Measurements from ENCODE around the gene CRYBG1. TPM values are rescaled to one million over a fixed set of nuclear protein-coding genes. Genes with fewer than 3 reads are reported as not detected.
A peak's percentile ranks its signal among the peaks of the same experiment; 100 is the strongest.

CRYBG1 gene
- total and polyA plus RNA-seq, 2 donors = 12.2 to 22.2 TPM

DNA sequence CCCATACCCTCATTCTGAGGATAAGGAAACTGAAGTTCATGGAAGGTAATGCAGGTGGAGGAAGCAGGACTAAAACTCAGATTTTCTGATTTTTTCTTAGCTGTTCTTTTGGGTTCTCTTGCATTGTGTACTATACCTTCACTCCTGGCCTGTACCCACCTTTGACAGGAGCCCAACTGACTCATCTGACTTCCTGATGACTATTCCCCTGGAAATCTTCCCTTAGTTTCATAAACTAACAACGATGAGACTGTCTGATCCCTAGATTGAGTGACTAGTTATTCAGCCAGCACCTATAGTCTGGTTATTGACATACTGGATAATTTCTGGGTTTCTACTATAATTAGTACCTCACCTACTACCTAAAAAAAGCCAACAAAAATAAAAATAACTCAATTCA is 10.1 kb downstream of the CRYBG1 start:
- H3K9me3 ChIP-seq (ENCODE audit: control insufficient read depth in 2 of 2, insufficient read depth in 1 of 2, low read length in 1 of 2) = no peaks in the 10 kb centered on the region
- WGBS = 89% methylated on average over 1 of the region's 1 CpG
- no peaks in the 10 kb centered on the region for H3K27me3 ChIP-seq (ENCODE audit: control insufficient read depth in 2 of 2, insufficient read depth in 1 of 2, low read length in 1 of 2)
- no peak for DNase-seq (ENCODE audit: low read depth in 6 of 9, low spot score in 9 of 9)
- no peaks in the 10 kb centered on the region for H3K4me1 ChIP-seq (ENCODE audit: control insufficient read depth in 2 of 2, insufficient read depth in 2 of 2, low read length in 2 of 2)
- no peak overlapping the region for H3K27ac ChIP-seq (ENCODE audit: low read depth in 1 of 2, low read length in 1 of 2)
- no peak overlapping the region for H3K4me3 ChIP-seq (ENCODE audit: low read length in 2 of 2)
- no peaks in the 10 kb centered on the region for H3K36me3 ChIP-seq (ENCODE audit: control insufficient read depth in 2 of 2, insufficient read depth in 2 of 2, low read length in 1 of 2)

DNA sequence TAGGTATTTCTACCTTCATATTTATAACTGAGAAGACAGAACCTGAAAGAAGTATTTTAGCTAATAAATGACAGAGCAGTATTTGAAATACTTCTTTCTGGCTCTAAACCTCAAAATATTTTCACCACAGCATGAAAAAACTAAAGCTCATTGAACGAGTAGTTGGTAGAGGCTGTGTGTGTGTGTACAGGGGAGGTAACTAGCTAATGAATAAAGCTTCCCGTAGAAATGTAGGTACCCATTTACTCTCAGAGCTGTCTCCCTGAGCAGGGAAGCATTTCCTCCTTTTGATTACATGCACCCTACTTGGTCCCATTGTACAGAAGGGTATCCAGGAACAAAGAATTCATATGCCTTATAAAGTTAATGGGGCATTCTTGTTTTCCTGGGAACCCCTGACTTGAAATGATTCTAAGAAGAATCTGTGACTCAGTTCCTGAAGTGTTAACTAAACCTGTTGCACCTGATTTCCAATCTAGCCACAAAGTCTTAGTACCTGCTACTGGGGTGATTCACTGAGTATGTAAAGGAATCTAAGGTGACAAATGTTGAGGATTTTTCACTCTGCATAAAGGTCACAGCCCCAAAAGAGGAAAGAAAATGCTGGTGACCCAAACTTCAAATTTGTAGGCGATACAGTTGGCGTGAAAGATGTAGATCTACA is 12.5 kb downstream of the CRYBG1 start:
- H3K9me3 ChIP-seq (ENCODE audit: control insufficient read depth in 2 of 2, insufficient read depth in 1 of 2, low read length in 1 of 2) = no peaks in the 10 kb centered on the region
- 98% methylated on average over 4 of the region's 4 CpGs for WGBS
- no peaks in the 10 kb centered on the region for H3K27me3 ChIP-seq (ENCODE audit: control insufficient read depth in 2 of 2, insufficient read depth in 1 of 2, low read length in 1 of 2)
- no peak for DNase-seq (ENCODE audit: low read depth in 6 of 9, low spot score in 9 of 9)
- no peak overlapping the region for H3K27ac ChIP-seq (ENCODE audit: low read depth in 1 of 2, low read length in 1 of 2)
- no peaks in the 10 kb centered on the region for H3K36me3 ChIP-seq (ENCODE audit: control insufficient read depth in 2 of 2, insufficient read depth in 2 of 2, low read length in 1 of 2)
- H3K4me1 ChIP-seq (ENCODE audit: control insufficient read depth in 2 of 2, insufficient read depth in 2 of 2, low read length in 2 of 2) = no peaks in the 10 kb centered on the region
- no peak overlapping the region for H3K4me3 ChIP-seq (ENCODE audit: low read length in 2 of 2)

DNA sequence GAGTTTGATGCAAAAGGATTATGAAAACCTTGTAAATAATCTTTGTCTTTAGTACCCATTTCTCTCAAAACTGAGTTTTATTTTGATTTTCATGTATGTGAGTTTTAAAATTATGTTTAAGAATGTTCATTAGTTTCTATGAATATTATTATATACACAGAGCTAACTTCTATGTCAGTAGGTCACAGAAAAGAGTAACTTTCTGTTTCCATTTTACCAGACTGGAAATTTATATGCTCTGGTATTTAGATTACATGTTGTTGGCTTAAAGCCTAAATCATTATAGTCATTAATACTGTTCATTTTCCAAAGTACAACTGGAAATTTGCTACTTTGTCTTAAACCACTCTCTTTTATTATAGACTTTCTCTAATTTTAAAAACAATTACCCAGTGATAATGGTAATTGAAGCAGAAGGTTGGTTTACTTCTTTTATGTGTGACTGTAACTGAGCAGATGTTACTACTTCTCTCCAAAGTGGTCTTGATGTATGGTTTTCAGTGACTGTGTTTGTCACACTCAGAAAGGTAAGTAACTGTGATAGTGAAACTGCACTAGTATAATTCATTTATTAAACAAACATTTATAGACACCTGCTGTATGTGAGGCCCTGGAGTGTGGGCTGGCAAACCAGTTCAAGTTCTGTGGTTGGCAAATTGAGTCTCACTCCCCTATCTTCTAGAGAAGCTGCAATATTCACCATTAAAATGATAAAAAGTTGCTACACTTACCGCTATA is 13.2 kb downstream of the CRYBG1 start:
- no peaks in the 10 kb centered on the region for H3K27me3 ChIP-seq (ENCODE audit: control insufficient read depth in 2 of 2, insufficient read depth in 1 of 2, low read length in 1 of 2)
- no peak overlapping the region for H3K4me3 ChIP-seq (ENCODE audit: low read length in 2 of 2)
- no peaks in the 10 kb centered on the region for H3K4me1 ChIP-seq (ENCODE audit: control insufficient read depth in 2 of 2, insufficient read depth in 2 of 2, low read length in 2 of 2)
- H3K9me3 ChIP-seq (ENCODE audit: control insufficient read depth in 2 of 2, insufficient read depth in 1 of 2, low read length in 1 of 2) = no peaks in the 10 kb centered on the region
- no peak for DNase-seq (ENCODE audit: low read depth in 6 of 9, low spot score in 9 of 9)
- no peaks in the 10 kb centered on the region for H3K36me3 ChIP-seq (ENCODE audit: control insufficient read depth in 2 of 2, insufficient read depth in 2 of 2, low read length in 1 of 2)
- 95% methylated on average over 1 of the region's 1 CpG for WGBS
- no peak overlapping the region for H3K27ac ChIP-seq (ENCODE audit: low read depth in 1 of 2, low read length in 1 of 2)

DNA sequence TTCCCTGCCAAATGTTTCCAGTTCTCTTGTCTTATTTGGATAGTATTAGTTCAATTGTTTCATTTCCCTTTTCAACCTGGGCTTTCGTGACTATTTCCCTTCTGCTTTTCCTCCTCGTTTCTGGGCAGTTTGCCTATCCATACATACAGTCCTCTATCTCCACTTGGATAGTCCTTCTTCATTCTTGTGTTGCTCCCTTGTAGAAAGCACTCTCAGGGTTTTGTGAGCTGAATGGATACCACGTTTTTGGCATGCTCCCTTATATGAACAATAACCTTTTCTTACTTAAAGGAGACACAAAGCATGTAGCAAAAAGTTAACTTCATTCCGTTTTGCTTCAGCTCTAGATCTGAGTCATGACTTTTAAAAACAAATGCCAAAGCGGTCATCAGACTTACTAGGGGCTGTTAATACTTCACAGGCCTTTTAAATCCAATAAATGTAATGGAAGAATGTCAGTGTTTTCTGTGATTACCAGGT is 16.6 kb downstream of the CRYBG1 start:
- WGBS = 75% methylated on average over 5 of the region's 5 CpGs
- Histone ChIP-seq H3K9me3 (ENCODE audit: control insufficient read depth in 2 of 2, insufficient read depth in 1 of 2, low read length in 1 of 2) (no peaks in the 10 kb centered on the region), H3K4me1 (ENCODE audit: control insufficient read depth in 2 of 2, insufficient read depth in 2 of 2, low read length in 2 of 2) (no peaks in the 10 kb centered on the region), H3K36me3 (ENCODE audit: control insufficient read depth in 2 of 2, insufficient read depth in 2 of 2, low read length in 1 of 2) (no peaks in the 10 kb centered on the region), H3K27ac (ENCODE audit: low read depth in 1 of 2, low read length in 1 of 2) (no peak overlapping the region), H3K27me3 (ENCODE audit: control insufficient read depth in 2 of 2, insufficient read depth in 1 of 2, low read length in 1 of 2) (no peaks in the 10 kb centered on the region), H3K4me3 (ENCODE audit: low read length in 2 of 2) (no peak overlapping the region)
- no peak for DNase-seq (ENCODE audit: low read depth in 6 of 9, low spot score in 9 of 9)

DNA sequence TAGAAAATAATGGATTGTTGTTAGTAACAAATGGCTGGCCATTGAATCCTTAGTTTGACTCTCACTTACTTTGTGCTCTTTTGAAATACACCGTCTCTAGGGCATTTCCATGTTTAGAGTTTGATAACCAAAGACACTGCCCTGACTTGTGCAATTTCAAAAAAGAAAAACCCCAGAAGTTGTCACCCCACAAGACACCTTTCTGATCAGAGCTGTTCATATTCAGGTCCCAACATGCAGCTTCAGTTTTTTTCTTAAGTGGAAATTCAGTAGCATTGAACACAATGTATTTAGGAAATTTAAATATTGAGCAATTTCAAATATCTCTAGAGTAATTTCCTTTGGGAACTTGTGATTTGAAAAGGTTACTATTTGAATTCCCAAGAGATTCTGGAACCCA is 19.4 kb downstream of the CRYBG1 start:
- 47% methylated on average over 1 of the region's 1 CpG for WGBS

DNA sequence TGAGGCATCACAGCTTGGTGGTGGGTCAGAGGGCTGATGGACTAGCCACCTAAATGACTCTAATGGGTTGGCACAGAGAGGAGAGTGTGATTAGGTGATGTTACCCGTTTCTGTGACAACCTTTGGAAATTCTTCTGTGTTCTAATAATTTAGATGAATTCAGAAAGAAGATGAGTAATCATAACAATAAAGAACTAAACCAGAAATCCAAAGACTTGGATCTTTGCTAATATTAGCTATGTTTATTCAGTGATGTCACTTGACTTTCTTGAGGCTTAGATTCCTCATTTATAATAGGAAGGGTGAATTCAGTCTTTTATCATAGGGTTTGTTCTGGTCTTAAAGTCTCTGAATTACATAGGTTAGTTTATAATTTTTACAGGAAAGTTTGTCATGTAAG is 19.9 kb downstream of the CRYBG1 start:
- no peaks in the 10 kb centered on the region for H3K9me3 ChIP-seq (ENCODE audit: control insufficient read depth in 2 of 2, insufficient read depth in 1 of 2, low read length in 1 of 2)
- H3K4me1 ChIP-seq (ENCODE audit: control insufficient read depth in 2 of 2, insufficient read depth in 2 of 2, low read length in 2 of 2) = no peaks in the 10 kb centered on the region
- H3K4me3 ChIP-seq (ENCODE audit: low read length in 2 of 2) = no peak overlapping the region
- no peaks in the 10 kb centered on the region for H3K27me3 ChIP-seq (ENCODE audit: control insufficient read depth in 2 of 2, insufficient read depth in 1 of 2, low read length in 1 of 2)
- no peak for DNase-seq (ENCODE audit: low read depth in 6 of 9, low spot score in 9 of 9)
- H3K27ac ChIP-seq (ENCODE audit: low read depth in 1 of 2, low read length in 1 of 2) = no peak overlapping the region
- WGBS = 60% methylated on average over 1 of the region's 1 CpG
- H3K36me3 ChIP-seq (ENCODE audit: control insufficient read depth in 2 of 2, insufficient read depth in 2 of 2, low read length in 1 of 2) = no peaks in the 10 kb centered on the region

More for the DNA sequence above, 19.4 kb downstream of the CRYBG1 start:
- H3K4me1 ChIP-seq (ENCODE audit: control insufficient read depth in 2 of 2, insufficient read depth in 2 of 2, low read length in 2 of 2) = no peaks in the 10 kb centered on the region
- no peaks in the 10 kb centered on the region for H3K9me3 ChIP-seq (ENCODE audit: control insufficient read depth in 2 of 2, insufficient read depth in 1 of 2, low read length in 1 of 2)
- no peaks in the 10 kb centered on the region for H3K36me3 ChIP-seq (ENCODE audit: control insufficient read depth in 2 of 2, insufficient read depth in 2 of 2, low read length in 1 of 2)
- no peak overlapping the region for H3K27ac ChIP-seq (ENCODE audit: low read depth in 1 of 2, low read length in 1 of 2)
- H3K4me3 ChIP-seq (ENCODE audit: low read length in 2 of 2) = no peak overlapping the region
- H3K27me3 ChIP-seq (ENCODE audit: control insufficient read depth in 2 of 2, insufficient read depth in 1 of 2, low read length in 1 of 2) = no peaks in the 10 kb centered on the region
- no peak for DNase-seq (ENCODE audit: low read depth in 6 of 9, low spot score in 9 of 9)

DNA sequence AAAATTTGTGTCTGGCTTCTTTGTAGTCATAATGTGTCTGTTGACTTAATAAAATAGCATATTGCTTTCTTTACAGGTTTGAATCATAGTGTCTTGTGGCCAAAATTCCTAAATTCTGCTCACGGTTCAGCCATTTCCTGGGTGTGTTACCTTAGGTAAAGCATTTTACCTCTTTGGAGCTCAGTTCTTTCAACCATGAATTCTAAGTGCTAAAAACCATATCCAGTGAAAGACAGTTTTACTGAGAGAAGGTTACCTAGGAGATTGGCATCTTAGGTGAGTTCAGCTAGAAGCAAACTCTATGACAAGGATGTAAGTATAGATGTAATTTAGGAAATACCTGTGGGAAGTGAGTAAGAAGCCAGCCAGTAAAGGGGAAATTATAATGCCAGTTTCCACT is 20.7 kb downstream of the CRYBG1 start:
- no peaks in the 10 kb centered on the region for H3K4me1 ChIP-seq (ENCODE audit: control insufficient read depth in 2 of 2, insufficient read depth in 2 of 2, low read length in 2 of 2)
- WGBS = 92% methylated on average over 1 of the region's 1 CpG
- DNase-seq (ENCODE audit: low read depth in 6 of 9, low spot score in 9 of 9) = no peak
- H3K36me3 ChIP-seq (ENCODE audit: control insufficient read depth in 2 of 2, insufficient read depth in 2 of 2, low read length in 1 of 2) = no peaks in the 10 kb centered on the region
- no peaks in the 10 kb centered on the region for H3K9me3 ChIP-seq (ENCODE audit: control insufficient read depth in 2 of 2, insufficient read depth in 1 of 2, low read length in 1 of 2)
- no peak overlapping the region for H3K4me3 ChIP-seq (ENCODE audit: low read length in 2 of 2)
- no peak overlapping the region for H3K27ac ChIP-seq (ENCODE audit: low read depth in 1 of 2, low read length in 1 of 2)
- no peaks in the 10 kb centered on the region for H3K27me3 ChIP-seq (ENCODE audit: control insufficient read depth in 2 of 2, insufficient read depth in 1 of 2, low read length in 1 of 2)

DNA sequence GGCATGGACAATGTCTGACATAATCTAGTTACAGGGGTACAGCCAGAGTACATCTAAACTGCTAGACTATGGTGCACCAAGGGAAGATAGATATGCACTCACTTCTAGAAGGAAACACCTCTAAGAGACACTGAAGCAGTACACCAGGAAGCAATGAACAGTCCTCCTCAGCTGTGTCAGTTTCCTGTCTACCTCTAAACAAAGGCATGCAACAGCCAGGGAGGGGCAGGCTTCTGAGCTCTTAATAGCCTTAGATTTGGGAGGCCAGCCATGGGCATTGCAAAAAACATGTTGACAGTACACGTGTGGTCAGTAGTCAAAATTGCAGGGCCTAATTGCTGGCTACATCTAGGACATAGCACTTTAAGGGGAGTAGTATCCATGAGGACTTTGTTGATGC is 21.4 kb downstream of the CRYBG1 start:
- Histone ChIP-seq H3K27ac (ENCODE audit: low read depth in 1 of 2, low read length in 1 of 2) (no peak overlapping the region), H3K27me3 (ENCODE audit: control insufficient read depth in 2 of 2, insufficient read depth in 1 of 2, low read length in 1 of 2) (no peaks in the 10 kb centered on the region), H3K36me3 (ENCODE audit: control insufficient read depth in 2 of 2, insufficient read depth in 2 of 2, low read length in 1 of 2) (no peaks in the 10 kb centered on the region), H3K4me1 (ENCODE audit: control insufficient read depth in 2 of 2, insufficient read depth in 2 of 2, low read length in 2 of 2) (no peaks in the 10 kb centered on the region), H3K9me3 (ENCODE audit: control insufficient read depth in 2 of 2, insufficient read depth in 1 of 2, low read length in 1 of 2) (no peaks in the 10 kb centered on the region), H3K4me3 (ENCODE audit: low read length in 2 of 2) (no peak overlapping the region)
- 88% methylated on average over 1 of the region's 1 CpG for WGBS
- peak in 4 of 9 donors; percentile 2 to 44 (median 9) for DNase-seq (ENCODE audit: low read depth in 6 of 9, low spot score in 9 of 9)

DNA sequence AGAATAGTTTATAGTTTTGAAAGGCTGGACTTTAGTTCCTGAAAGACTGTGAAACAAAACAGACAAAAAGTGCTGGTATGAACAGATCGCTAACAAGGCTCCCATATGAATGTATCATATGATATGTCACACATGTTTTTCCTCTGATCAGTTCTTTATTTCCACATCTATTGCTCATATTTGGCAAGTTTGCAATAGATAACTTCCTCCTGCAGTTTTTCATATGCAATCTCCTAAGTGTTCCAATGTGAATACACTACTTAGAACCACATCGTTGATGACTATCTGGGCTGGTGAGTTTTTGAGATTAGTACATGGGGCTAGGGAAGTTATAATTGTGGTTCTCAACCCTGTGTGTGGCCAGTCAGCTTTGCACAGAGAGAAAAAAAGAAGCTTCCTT is 23.1 kb downstream of the CRYBG1 start:
- Histone ChIP-seq H3K36me3 (ENCODE audit: control insufficient read depth in 2 of 2, insufficient read depth in 2 of 2, low read length in 1 of 2) (no peaks in the 10 kb centered on the region), H3K27me3 (ENCODE audit: control insufficient read depth in 2 of 2, insufficient read depth in 1 of 2, low read length in 1 of 2) (no peaks in the 10 kb centered on the region), H3K4me3 (ENCODE audit: low read length in 2 of 2) (no peak overlapping the region), H3K4me1 (ENCODE audit: control insufficient read depth in 2 of 2, insufficient read depth in 2 of 2, low read length in 2 of 2) (no peaks in the 10 kb centered on the region), H3K9me3 (ENCODE audit: control insufficient read depth in 2 of 2, insufficient read depth in 1 of 2, low read length in 1 of 2) (no peaks in the 10 kb centered on the region), H3K27ac (ENCODE audit: low read depth in 1 of 2, low read length in 1 of 2) (no peak overlapping the region)
- WGBS = 83% methylated on average over 2 of the region's 2 CpGs
- DNase-seq (ENCODE audit: low read depth in 6 of 9, low spot score in 9 of 9) = no peak
